GM12872 (cell line): Measurements from ENCODE around the gene TGFB3.

Experiments used
- CTCF ChIP-seq: IDR thresholded peaks from 3 replicates; pipeline ENCODE4 v1.5.1; 2011; ENCODE audit warnings: low read depth, mild to moderate bottlenecking, low read length, moderate library complexity; ENCODE audit not compliant: insufficient read depth

TGFB3 gene

DNA sequence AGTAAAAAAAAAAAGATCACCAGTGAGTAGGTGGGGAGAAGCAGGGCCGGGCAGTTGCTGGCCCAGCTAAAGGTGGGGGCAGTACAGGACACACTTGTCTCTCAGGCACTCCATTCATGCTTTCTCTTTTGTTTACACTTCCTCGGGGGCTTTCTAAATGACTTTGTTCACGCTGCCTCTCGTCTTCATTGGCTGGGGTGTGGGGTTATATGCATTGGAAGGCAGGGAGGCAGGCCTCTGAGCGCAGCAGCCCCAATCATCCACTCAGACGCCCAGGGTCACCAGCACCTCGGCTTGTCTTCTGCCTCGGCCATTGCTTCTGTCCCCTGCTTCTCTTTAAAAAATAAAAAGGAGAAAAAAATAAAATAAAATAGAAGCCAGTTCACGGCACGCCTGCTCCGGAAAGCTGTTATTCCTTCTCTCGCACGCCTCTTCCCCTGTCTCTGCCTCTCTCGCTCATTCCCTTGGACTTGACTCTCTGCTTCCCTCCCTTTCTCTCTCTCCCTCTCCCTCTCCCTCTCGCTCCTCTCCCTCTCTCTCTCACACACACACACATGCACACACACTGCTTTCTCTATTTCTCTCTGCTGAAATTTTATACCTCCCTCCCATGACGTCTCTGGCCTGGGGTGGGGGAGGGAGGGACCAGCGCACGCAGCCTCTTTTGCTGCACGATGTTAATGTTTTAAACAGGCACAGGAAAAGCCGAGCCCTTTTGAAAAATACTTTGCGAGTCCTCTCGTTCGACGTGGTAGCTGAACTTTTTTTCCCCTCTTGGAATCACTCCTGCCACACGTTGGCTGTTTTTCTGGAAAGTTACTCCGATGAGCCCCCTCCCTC is at the start of gene TGFB3:
TSS of gene TGFB3 (minus strand) at position 570 of the 840 bp plus-strand sequence. CDS start 1,102 bp downstream, outside the sequence.
- TF ChIP-seq CTCF, result no peak

GRCh38 chr14:76024211-76024907 is 42.6 kb upstream of the TGFB3 start:
- no peak for TF ChIP-seq CTCF

GRCh38 chr14:76023757-76024156 is 42.0 kb upstream of the TGFB3 start:
- no peak for TF ChIP-seq CTCF

DNA sequence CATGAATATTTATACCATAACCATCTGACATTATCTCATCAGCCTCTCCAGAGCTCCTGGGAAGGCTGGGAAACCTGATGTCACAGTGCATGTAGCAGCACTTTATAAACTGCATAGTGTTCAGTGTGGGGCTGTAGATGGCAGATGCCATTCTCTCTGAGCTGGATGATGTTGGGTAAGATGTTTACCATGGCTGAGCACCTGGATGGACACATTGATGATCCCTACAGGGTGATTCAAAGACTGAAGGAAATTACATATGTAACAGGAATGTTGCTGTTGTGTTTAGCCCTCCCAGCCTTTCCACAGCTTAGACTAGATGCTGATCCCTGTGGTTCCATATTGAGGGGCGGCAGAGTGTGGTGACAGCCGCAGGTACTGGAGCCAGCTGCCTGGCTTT is 41.2 kb upstream of the TGFB3 start:
- no peak for TF ChIP-seq CTCF

- no peak for TF ChIP-seq CTCF
Observed at GRCh38 chr14:76019676-76020075, 37.9 kb upstream of the TGFB3 start.

GRCh38 chr14:76015668-76016067 is 33.9 kb upstream of the TGFB3 start:
- TF ChIP-seq CTCF, result no peak

GRCh38 chr14:76015191-76015590 is 33.4 kb upstream of the TGFB3 start:
- TF ChIP-seq CTCF, result no peak
